Esophagus squamous epithelium (tissue), 4 donors: Measurements from ENCODE around the gene ASCL5.

Source experiments
- POLR2A ChIP-seq, 4 donors: fragments of 450-650 bp; IDR thresholded peaks; one replicate each; pipeline ENCODE4 v1.6.1; 2017; ENCODE audit warnings: antibody characterized with exemption in 4 of 4, mild to moderate bottlenecking in 4 of 4, moderate library complexity in 3 of 4
- TF ChIP-seq, protein P1 (sequence below), 6 experiments: fragments of 450-650 bp in 4 of 6; fragments of 200-600 bp in 2 of 6; sonication (generic) in 2 of 6; IDR thresholded peaks; one replicate each; pipeline ENCODE4 v1.5.1; 2016 to 2019; ENCODE audit warnings: antibody characterized with exemption in 6 of 6, mild to moderate bottlenecking in 4 of 6, moderate library complexity in 4 of 6

DNA sequence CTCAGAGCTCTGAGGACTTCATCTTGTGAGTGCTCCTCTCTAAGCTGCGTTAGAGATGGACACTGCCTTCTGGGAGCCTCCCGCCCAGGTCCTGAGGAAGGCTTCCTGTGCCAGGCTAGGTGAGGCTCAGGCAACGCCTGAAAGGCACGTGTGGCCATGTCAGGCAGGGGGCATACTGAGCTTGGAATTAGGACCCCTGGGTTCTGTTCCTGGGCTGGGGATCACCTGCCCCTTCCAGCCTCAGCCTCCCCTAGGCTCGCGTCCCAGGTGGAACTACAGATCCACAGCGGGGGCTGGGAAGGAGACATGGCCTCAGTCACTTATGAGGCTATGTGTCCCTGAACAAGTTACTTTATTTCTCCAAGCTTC lies 10.0 kb upstream of the ASCL5 start:
- TF ChIP-seq, protein P1, sequence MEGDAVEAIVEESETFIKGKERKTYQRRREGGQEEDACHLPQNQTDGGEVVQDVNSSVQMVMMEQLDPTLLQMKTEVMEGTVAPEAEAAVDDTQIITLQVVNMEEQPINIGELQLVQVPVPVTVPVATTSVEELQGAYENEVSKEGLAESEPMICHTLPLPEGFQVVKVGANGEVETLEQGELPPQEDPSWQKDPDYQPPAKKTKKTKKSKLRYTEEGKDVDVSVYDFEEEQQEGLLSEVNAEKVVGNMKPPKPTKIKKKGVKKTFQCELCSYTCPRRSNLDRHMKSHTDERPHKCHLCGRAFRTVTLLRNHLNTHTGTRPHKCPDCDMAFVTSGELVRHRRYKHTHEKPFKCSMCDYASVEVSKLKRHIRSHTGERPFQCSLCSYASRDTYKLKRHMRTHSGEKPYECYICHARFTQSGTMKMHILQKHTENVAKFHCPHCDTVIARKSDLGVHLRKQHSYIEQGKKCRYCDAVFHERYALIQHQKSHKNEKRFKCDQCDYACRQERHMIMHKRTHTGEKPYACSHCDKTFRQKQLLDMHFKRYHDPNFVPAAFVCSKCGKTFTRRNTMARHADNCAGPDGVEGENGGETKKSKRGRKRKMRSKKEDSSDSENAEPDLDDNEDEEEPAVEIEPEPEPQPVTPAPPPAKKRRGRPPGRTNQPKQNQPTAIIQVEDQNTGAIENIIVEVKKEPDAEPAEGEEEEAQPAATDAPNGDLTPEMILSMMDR (IDR thresholded peaks at IDR 0.05) = no peak
- no peak for TF ChIP-seq POLR2A (IDR thresholded peaks at IDR 0.05)
